HTERT RPE-1 (cell line): ENCODE measurements around the gene CORO2B.

Experiments used
- in situ Hi-C: fragments of 300-500 bp; cut with MboI; formaldehyde crosslinking; loops from 4 replicates; pipeline ENCODE4 v1.14.3; 2020; ENCODE audit warnings: low sequenced_read_pairs

CORO2B gene

DNA sequence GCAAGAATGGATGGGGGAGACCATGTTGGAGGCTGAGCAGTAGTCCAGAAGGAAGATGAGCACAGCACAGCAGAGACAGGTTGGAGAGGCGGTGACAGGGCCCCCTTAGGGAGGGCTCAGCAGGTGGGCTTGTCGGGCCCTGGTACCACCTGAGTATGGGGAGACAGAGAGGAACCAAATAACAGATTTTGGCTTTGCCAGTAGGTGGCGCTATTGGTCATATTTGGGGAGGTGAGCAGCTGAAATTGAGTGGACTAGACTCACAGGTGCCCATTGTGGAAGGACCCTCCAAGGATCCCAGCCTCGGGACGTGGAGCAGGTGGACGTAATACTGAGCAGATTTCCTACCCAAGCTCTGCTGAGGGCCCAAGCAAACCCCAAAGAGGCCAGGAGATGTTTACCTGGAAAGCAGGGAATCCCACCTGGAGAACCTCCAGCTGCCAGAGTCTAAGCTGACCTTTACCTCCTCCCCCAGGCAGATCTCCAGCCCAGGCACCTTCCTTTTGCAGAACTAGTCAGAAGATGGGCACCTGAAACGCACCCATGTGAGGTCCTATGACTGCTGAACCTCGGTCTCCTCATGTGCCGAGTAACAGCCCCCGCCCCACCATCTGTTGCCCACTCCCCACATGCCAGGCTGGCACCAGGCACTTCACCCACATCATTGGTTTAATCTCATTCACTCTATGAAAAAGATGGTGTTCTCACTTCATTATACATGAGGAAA lies 24.6 kb upstream of the CORO2B start:
- in situ Hi-C loops = no loop called here

- in situ Hi-C loops = no loop called here
Measured at GRCh38 chr15:68554721-68555678, 23.8 kb upstream of the CORO2B start.

- in situ Hi-C loops = no loop called here
Measured at GRCh38 chr15:68555679-68556037, 23.1 kb upstream of the CORO2B start.

DNA sequence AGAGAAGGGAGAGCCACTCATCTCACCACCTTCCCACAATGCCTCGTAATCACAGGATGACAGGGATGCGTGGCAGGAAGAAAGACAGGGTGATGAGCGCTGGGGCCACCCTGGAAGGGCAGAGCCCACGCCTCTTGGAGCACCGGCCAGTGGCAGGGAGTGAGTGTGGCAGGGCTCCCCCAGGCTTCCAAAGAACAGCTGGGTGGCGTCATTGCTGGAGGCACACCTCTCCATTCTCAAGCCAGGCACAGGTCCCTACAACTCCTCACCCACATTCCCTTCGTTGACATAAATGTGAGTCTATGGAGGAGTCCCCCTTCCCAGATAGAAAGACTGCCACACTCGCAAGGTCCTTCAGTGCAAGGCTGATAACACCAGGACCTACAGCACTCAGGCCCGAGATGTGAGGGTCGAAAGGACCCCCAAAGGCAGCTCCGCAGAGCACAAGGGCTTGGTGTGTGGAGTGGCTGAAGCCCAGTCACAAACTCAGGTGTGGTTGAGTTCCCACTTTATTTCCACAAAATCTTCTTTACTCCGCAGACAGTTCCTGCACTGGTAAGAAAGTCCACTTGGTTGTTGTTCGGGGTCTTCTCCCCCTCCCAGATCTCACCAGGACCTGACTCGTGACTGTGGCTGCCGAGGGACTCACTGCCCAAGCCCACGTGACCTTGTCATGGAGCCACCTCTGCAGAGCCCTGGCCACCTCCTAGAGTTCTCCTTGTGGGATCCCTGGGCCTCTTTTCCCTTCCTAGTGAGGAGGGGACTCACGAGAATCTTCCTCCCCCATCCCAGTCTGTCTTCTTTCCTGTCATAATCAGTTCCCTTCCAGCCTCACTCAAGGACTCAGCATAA lies 22.4 kb upstream of the CORO2B start:
- in situ Hi-C loops = no loop called here

DNA sequence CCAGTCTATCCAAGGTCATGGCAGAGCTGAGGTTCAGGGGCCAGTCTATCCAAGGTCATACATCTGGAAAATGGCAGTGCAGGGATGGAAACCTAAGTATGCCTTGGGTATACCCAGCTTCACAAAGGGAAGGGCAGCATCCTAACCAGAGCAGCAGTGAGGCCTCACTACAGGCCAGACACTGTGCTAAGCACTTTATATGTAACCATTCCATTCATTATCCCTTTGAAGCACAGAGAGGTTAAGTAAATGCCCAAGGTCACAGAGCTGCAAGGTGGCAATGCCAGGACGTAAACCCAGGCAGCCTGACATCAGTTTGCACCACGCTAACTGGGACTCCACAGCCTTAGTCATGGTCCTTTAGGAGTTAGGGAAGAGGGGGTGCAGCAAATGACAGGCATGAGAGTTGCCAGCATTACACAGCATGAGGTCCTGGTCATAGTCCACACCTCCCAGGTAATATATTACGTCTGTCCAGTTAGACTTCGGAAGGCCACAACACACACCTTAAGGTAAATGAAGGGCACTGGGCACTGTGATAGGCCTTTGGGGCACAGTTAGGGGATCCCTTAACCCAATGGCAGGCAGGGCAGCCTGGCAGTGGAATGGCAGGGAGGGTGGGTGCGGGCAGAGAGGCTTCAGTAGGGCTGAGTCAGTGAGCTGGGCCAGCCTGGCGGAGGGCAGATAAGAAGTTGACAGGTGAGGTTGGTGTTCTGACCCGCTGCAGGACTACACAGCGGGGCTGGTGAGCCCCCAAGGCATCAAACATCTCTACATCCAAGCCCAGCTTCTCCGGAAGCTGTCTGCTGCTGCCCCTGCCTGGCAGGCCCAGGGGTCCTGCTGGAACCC lies 21.1 kb upstream of the CORO2B start:
- in situ Hi-C loops = no loop called here

GRCh38 chr15:68558318-68559305 lies 20.2 kb upstream of the CORO2B start:
- in situ Hi-C loops = no loop called here

GRCh38 chr15:68559345-68560310 lies 19.2 kb upstream of the CORO2B start:
- in situ Hi-C loops = loop anchor here (10.0 kb wide), 1 partner anchor 105 kb away; no protein-coding TSS in a partner anchor

DNA sequence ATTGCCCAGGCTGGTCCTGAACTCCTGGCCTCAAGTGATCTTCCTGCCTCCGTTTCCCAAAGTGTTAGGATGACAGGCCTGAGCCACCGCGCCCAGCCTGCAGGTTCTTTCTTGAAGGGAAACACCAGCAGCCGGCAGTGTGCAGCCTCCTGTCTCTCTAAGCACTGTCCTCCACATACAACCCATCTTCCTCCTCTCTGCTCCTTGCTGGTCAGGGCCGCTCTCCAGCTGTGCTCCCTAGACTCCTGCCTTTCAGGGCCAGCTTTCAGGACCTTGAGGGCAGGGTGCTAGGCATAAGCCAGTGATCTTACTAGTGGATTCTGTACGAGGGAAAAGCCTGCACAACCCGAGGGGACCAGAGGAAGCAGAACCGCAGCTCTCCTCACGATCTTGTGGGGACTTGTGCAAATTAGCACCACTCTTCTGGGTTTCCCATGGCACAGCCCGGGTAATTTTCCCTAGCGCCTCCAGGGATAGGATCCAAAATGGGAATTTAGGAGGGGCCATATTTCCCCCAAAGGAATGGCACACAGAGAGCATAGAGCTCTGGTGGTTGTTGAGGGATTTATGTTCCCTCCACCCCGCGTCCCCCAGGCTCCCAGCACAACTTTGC lies 18.2 kb upstream of the CORO2B start:
- in situ Hi-C loops = loop anchor here (10.0 kb wide), 1 partner anchor 104 kb away; no protein-coding TSS in a partner anchor

- in situ Hi-C loops = loop anchor here (10.0 kb wide), 1 partner anchor 103 kb away; no protein-coding TSS in a partner anchor
Measured at GRCh38 chr15:68561171-68561900, 17.5 kb upstream of the CORO2B start.

GRCh38 chr15:68561901-68562300 lies 16.9 kb upstream of the CORO2B start:
- in situ Hi-C loops = loop anchor here (10.0 kb wide), 1 partner anchor 103 kb away; no protein-coding TSS in a partner anchor

- in situ Hi-C loops = loop anchor here (10.0 kb wide), 1 partner anchor 101 kb away; no protein-coding TSS in a partner anchor
Measured at GRCh38 chr15:68564173-68564572, 14.6 kb upstream of the CORO2B start.

GRCh38 chr15:68565234-68565633 lies 13.6 kb upstream of the CORO2B start:
- in situ Hi-C loops = loop anchor here (10.0 kb wide), 1 partner anchor 100 kb away; no protein-coding TSS in a partner anchor

DNA sequence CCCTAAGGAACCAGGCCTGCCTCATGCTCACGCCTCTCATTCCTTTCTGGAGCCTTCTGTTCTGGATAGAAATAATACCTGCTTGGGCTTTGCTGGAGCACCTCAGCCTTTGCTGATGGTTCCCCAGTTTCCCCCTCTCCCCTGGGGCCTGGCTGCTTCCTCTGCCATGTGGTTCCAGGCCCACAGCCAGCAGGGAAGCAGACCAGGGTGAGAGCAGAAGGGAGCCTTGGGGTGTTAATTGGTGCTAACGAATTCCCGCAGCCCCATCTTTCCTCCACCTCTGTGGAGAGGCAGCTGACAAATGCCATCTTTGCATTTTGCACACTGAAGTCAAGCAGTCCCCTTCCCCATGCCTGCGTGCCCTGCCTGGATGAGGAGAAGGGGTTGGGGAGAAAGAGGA lies 13.1 kb upstream of the CORO2B start:
- in situ Hi-C loops = loop anchor here (10.0 kb wide), 1 partner anchor 99 kb away; no protein-coding TSS in a partner anchor

- in situ Hi-C loops = loop anchor here (10.0 kb wide), 1 partner anchor 98 kb away; no protein-coding TSS in a partner anchor
Measured at GRCh38 chr15:68566377-68566954, 12.3 kb upstream of the CORO2B start.

DNA sequence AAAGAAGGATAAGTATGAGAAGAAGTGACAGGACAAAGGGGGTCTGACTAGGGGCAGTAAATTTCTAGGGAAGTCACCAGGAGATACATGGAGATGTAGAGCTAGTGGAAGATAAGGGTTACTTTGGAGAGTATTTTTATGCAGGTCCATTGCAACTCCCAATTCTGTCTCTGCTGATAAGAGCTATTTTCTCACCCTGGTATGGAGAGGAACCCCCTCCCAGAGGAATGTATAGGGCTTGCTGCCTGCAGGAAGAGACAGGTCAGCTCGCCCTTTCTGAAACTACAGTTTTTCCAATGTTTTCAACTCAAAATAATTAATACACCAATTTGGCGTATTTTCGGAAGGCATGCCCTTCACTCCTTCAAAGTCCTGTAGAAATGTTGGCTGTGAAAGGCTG lies 11.4 kb upstream of the CORO2B start:
- in situ Hi-C loops = loop anchor here (10.0 kb wide), 1 partner anchor 97 kb away; no protein-coding TSS in a partner anchor

DNA sequence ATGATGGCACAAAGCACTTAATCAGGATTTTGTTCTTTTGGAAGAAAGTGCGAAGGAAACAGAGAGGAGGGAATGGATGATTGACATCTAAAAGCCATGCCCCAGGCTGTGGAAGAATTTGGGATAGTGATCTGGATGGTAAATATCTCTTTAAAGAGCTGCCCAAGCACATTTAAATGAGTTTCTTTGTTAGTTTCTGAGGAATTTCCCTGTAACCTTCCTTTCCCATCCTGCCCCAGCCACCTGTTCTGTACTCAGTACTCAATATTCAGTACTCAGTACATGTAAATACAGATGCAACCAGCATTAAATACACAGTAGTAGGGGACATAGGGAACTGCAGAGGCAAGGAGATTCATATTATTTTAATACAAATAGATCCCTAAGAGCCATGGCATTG lies 7.8 kb upstream of the CORO2B start:
- in situ Hi-C loops = no loop called here
